GM23338 (cell line): ENCODE measurements around the gene CACNG3. TPM values are rescaled to one million over a fixed set of nuclear protein-coding genes. Genes with fewer than 3 reads are reported as not detected.

Source experiments
- ATAC-seq: fragments of 200-7000 bp; cut with Tn5 transposase; 3 replicates; pipeline ENCODE4 v1.9.1; 2020
- DNase-seq: peaks from one replicate; pipeline ENCODE4 v3.0.0-alpha.2; 2015; ENCODE audit warnings: low spot score
- H2AFZ ChIP-seq: fragments of 200-600 bp; sonication (generic); 2 replicates; pipeline ENCODE4 v1.8.0; 2016; ENCODE audit warnings: antibody characterized with exemption, mild to moderate bottlenecking, moderate library complexity
- H3F3A ChIP-seq: fragments of 200-600 bp; sonication (generic); replicated peaks from 2 replicates; pipeline ENCODE4 v1.8.0; 2017; ENCODE audit warnings: antibody characterized with exemption, mixed run types, low read depth
- H3K27ac ChIP-seq: fragments of 200-600 bp; sonication (generic); 2 replicates; pipeline ENCODE4 v1.6.1; 2016; ENCODE audit warnings: low read depth
- H3K27me3 ChIP-seq: fragments of 200-600 bp; sonication (generic); 2 replicates; pipeline ENCODE4 v1.8.0; 2016; ENCODE audit warnings: mild to moderate bottlenecking, mixed run types, moderate library complexity; ENCODE audit not compliant: insufficient read depth
- H3K36me3 ChIP-seq: fragments of 200-600 bp; sonication (generic); 2 replicates; pipeline ENCODE4 v1.8.0; 2016; ENCODE audit warnings: mild to moderate bottlenecking; ENCODE audit not compliant: insufficient read depth
- H3K4me1 ChIP-seq: fragments of 200-600 bp; sonication (generic); 2 replicates; pipeline ENCODE4 v1.8.0; 2016; ENCODE audit warnings: mild to moderate bottlenecking, moderate library complexity; ENCODE audit not compliant: insufficient read depth
- H3K4me2 ChIP-seq: fragments of 200-600 bp; sonication (generic); 2 replicates; pipeline ENCODE4 v1.7.1; 2017; ENCODE audit warnings: mixed run types
- H3K4me3 ChIP-seq: fragments of 200-600 bp; sonication (generic); 2 replicates; pipeline ENCODE4 v1.6.1; 2016; ENCODE audit warnings: mixed run types
- H3K79me2 ChIP-seq: fragments of 200-600 bp; sonication (generic); replicated peaks from 2 replicates; pipeline ENCODE4 v1.8.0; 2017; ENCODE audit warnings: mild to moderate bottlenecking; ENCODE audit not compliant: insufficient read depth
- H3K9me2 ChIP-seq: fragments of 200-600 bp; sonication (generic); 2 replicates; pipeline ENCODE4 v1.8.0; 2017; ENCODE audit not compliant: insufficient read depth
- H4K20me1 ChIP-seq: fragments of 200-600 bp; sonication (generic); replicated peaks from 2 replicates; pipeline ENCODE4 v1.8.0; 2017; ENCODE audit warnings: mild to moderate bottlenecking; ENCODE audit not compliant: insufficient read depth
- H3K27ac Mint-ChIP-seq: 2 replicates; pipeline ENCODE4 v1.8.0; 2020; ENCODE audit warnings: inconsistent platforms, mild to moderate bottlenecking, moderate library complexity, mixed read lengths
- H3K27me3 Mint-ChIP-seq: 3 replicates; pipeline ENCODE4 v1.8.0; 2022; ENCODE audit warnings: low read depth, mild to moderate bottlenecking, moderate library complexity, mixed read lengths, inconsistent platforms; ENCODE audit not compliant: insufficient read depth, poor library complexity
- H3K36me3 Mint-ChIP-seq: 3 replicates; pipeline ENCODE4 v1.8.0; 2021; ENCODE audit warnings: low read depth, mild to moderate bottlenecking, inconsistent platforms, moderate library complexity, mixed read lengths
- H3K4me1 Mint-ChIP-seq: 3 replicates; pipeline ENCODE4 v1.8.0; 2020; ENCODE audit warnings: mild to moderate bottlenecking, inconsistent platforms, mixed read lengths
- H3K4me3 Mint-ChIP-seq: 3 replicates; pipeline ENCODE4 v1.8.0; 2021; ENCODE audit warnings: moderate library complexity, mild to moderate bottlenecking, inconsistent platforms, mixed read lengths
- H3K9me3 Mint-ChIP-seq: 3 replicates; pipeline ENCODE4 v1.8.0; 2020; ENCODE audit warnings: moderate library complexity, mild to moderate bottlenecking, inconsistent platforms, mixed read lengths
- CREB1 ChIP-seq: fragments of 250-450 bp; sonication (Bioruptor Pico); IDR thresholded peaks from 2 replicates; pipeline ENCODE4 v1.5.0; 2020; ENCODE audit warnings: low read depth, mild to moderate bottlenecking, moderate library complexity
- EZH2 ChIP-seq: fragments of 200-600 bp; sonication (generic); IDR thresholded peaks from one replicate; pipeline ENCODE4 v1.8.0; 2017; ENCODE audit warnings: antibody characterized with exemption, mild to moderate bottlenecking, low read depth; ENCODE audit not compliant: unreplicated experiment
- POLR2AphosphoS5 ChIP-seq: IDR thresholded peaks from 2 replicates; pipeline ENCODE4 v1.6.1; 2016; ENCODE audit warnings: antibody characterized with exemption, low read depth
- ZNF462 ChIP-seq: fragments of 250-450 bp; sonication (Bioruptor Pico); IDR thresholded peaks from 2 replicates; pipeline ENCODE4 v1.5.0; 2020; ENCODE audit warnings: mild to moderate bottlenecking, moderate library complexity
- polyA plus RNA-seq: library from polyadenylated mRNA; unstranded; fragments of >200 nt; fragmentation: Nextera tagmentation; extraction: Ambion mirVana; gene quantifications from 2 replicates; pipeline ENCODE4 v1.2.1, GENCODE V29; 2016
- total RNA-seq: library from RNA; depleted of rRNA; stranded (reverse); fragments of >200 nt; shearing (Covaris generic); gene quantifications from 2 replicates; pipeline ENCODE4 v1.2.3, GENCODE V29; 2014
- TF ChIP-seq, protein P1 (sequence below), 2 experiments: fragments of 200-600 bp in 1 of 2; sonication (generic) in 1 of 2; conservative IDR thresholded peaks; 2 replicates each; pipeline versions ENCODE4 v1.5.1 to v1.6.1; 2016 to 2017; ENCODE audit warnings: antibody characterized with exemption in 2 of 2, low read depth in 2 of 2, mild to moderate bottlenecking in 2 of 2, moderate library complexity in 1 of 2

Gene CACNG3
- total and polyA plus RNA-seq, 2 experiments from 2014 or later, result not detected

DNA sequence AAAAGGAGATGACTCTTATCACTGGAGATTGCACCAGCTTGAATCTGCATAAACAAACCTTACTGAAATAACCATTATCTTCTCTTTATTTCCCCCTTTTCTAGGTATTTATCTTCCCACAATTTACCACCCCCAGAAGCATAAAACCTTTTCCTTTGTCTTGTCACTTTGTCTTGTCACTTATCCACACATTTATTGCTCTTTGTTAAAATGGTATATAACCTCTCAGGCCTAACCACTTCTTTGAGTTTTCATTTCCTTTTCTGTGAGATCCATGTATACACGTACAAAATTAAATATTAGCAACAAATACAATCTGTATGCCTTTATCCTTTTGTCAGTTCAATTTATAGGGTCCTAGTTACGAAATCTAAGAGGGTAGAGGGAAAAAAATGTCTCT is 122.9 kb downstream of the CACNG3 start:
- ATAC-seq (no peak), DNase-seq (no peak)
- Histone ChIP-seq H3K27ac (no peak overlapping the region), H3F3A (no peaks in the 10 kb centered on the region), H3K27me3 (peaks cover 11% of the 10 kb centered on the region), H3K9me2 (no peaks in the 10 kb centered on the region), H3K4me2 (no peak overlapping the region), H4K20me1 (no peaks in the 10 kb centered on the region), H2AFZ (no peak overlapping the region), H3K79me2 (no peaks in the 10 kb centered on the region), H3K4me3 (no peak overlapping the region), H3K36me3 (peaks cover 6% of the 10 kb centered on the region; the same call in 1 of the 2 replicates), H3K4me1 (peaks cover 8% of the 10 kb centered on the region)
- peaks cover 60% of the 10 kb centered on the region for H3K36me3 Mint-ChIP-seq
- H3K27me3 Mint-ChIP-seq, result peaks cover 9% of the 10 kb centered on the region
- no peak overlapping the region for H3K27ac Mint-ChIP-seq
- H3K4me3 Mint-ChIP-seq, result no peak overlapping the region
- H3K4me1 Mint-ChIP-seq, result peaks cover 9% of the 10 kb centered on the region
- TF ChIP-seq, protein P1, sequence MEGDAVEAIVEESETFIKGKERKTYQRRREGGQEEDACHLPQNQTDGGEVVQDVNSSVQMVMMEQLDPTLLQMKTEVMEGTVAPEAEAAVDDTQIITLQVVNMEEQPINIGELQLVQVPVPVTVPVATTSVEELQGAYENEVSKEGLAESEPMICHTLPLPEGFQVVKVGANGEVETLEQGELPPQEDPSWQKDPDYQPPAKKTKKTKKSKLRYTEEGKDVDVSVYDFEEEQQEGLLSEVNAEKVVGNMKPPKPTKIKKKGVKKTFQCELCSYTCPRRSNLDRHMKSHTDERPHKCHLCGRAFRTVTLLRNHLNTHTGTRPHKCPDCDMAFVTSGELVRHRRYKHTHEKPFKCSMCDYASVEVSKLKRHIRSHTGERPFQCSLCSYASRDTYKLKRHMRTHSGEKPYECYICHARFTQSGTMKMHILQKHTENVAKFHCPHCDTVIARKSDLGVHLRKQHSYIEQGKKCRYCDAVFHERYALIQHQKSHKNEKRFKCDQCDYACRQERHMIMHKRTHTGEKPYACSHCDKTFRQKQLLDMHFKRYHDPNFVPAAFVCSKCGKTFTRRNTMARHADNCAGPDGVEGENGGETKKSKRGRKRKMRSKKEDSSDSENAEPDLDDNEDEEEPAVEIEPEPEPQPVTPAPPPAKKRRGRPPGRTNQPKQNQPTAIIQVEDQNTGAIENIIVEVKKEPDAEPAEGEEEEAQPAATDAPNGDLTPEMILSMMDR (conservative IDR thresholded peaks at IDR 0.05; ENCODE audit: low read depth in 2 of 2), result no peak
- TF ChIP-seq CREB1 (CRISPR knock-in tag), result no peak
- no peak for TF ChIP-seq EZH2
- no peak for TF ChIP-seq POLR2AphosphoS5
- no peak for TF ChIP-seq ZNF462 (CRISPR knock-in tag)
- peaks cover 68% of the 10 kb centered on the region for H3K9me3 Mint-ChIP-seq
